Mesenchymal stem cell (in vitro differentiated cells and primary cell): ENCODE results near the gene ANKRD31.

Source experiments
- DNase-seq: peaks from one replicate; pipeline ENCODE4 v3.0.0-alpha.2; 2013
- H2AFZ ChIP-seq: one replicate; pipeline ENCODE4 v1.6.1; 2013; ENCODE audit warnings: low read depth, mild to moderate bottlenecking, control low read depth, inconsistent platforms, low read length, moderate library complexity
- H2AK5ac ChIP-seq: 2 replicates; pipeline ENCODE4 v1.6.1; 2013; ENCODE audit warnings: low read length, moderate library complexity, mild to moderate bottlenecking, inconsistent platforms; ENCODE audit not compliant: severe bottlenecking
- H2BK120ac ChIP-seq: one replicate; pipeline ENCODE4 v1.6.1; 2013; ENCODE audit warnings: low read depth, mild to moderate bottlenecking, inconsistent platforms, low read length, moderate library complexity
- H2BK12ac ChIP-seq, 2 experiments: one replicate each; pipeline ENCODE4 v1.6.1; 2013; ENCODE audit warnings: inconsistent platforms in 2 of 2, low read length in 2 of 2, mild to moderate bottlenecking in 2 of 2, moderate library complexity in 2 of 2, control low read depth in 1 of 2
- H2BK15ac ChIP-seq: one replicate; pipeline ENCODE4 v1.6.1; 2013; ENCODE audit warnings: mild to moderate bottlenecking, low read depth, inconsistent platforms; ENCODE audit not compliant: poor library complexity, severe bottlenecking
- H2BK5ac ChIP-seq: 2 replicates; pipeline ENCODE4 v1.6.1; 2013; ENCODE audit warnings: low read depth, mild to moderate bottlenecking, low read length, control low read depth, inconsistent platforms; ENCODE audit not compliant: poor library complexity, severe bottlenecking
- H3K14ac ChIP-seq, 2 experiments: one replicate each; pipeline ENCODE4 v1.6.1; 2013; ENCODE audit warnings: inconsistent platforms in 2 of 2, low read length in 2 of 2, control low read depth in 1 of 2, mild to moderate bottlenecking in 1 of 2, moderate library complexity in 1 of 2
- H3K18ac ChIP-seq, 2 experiments: one replicate each; pipeline ENCODE4 v1.6.1; 2013; ENCODE audit warnings: inconsistent platforms in 2 of 2, low read length in 2 of 2, control low read depth in 1 of 2, low read depth in 1 of 2, mild to moderate bottlenecking in 1 of 2
- H3K23ac ChIP-seq, 2 experiments: one replicate each; pipeline ENCODE4 v1.6.1; 2013; ENCODE audit warnings: inconsistent platforms in 2 of 2, low read length in 2 of 2, mild to moderate bottlenecking in 2 of 2, moderate library complexity in 2 of 2, control low read depth in 1 of 2
- H3K27ac ChIP-seq: 2 replicates; pipeline ENCODE4 v1.5.1; 2013; ENCODE audit warnings: mild to moderate bottlenecking, moderate library complexity, low read length, control low read depth, inconsistent platforms; ENCODE audit not compliant: poor library complexity, severe bottlenecking
- H3K27me3 ChIP-seq, 2 experiments: 2 replicates each; pipeline versions ENCODE4 v1.6.1 to v1.7.0; 2013; ENCODE audit warnings: low read length in 2 of 2, mild to moderate bottlenecking in 2 of 2, moderate library complexity in 2 of 2, control low read depth in 1 of 2, inconsistent platforms in 1 of 2; ENCODE audit not compliant: control insufficient read depth in 1 of 2, insufficient read depth in 1 of 2
- H3K36me3 ChIP-seq, 2 experiments: 2 replicates each; pipeline versions ENCODE4 v1.6.1 to v1.7.0; 2013; ENCODE audit warnings: low read length in 2 of 2, control low read depth in 1 of 2, inconsistent platforms in 1 of 2, low read depth in 1 of 2, mild to moderate bottlenecking in 1 of 2; ENCODE audit not compliant: insufficient read depth in 2 of 2, control insufficient read depth in 1 of 2
- H3K4ac ChIP-seq, 2 experiments: one replicate each; pipeline ENCODE4 v1.6.1; 2013; ENCODE audit warnings: inconsistent platforms in 2 of 2, low read length in 2 of 2, mild to moderate bottlenecking in 2 of 2, moderate library complexity in 2 of 2, control low read depth in 1 of 2, low read depth in 1 of 2
- H3K4me1 ChIP-seq: 2 replicates; pipeline ENCODE4 v1.6.1; 2013; ENCODE audit warnings: low read depth, low read length, control low read depth; ENCODE audit not compliant: control insufficient read depth, insufficient read depth
- H3K4me2 ChIP-seq: 2 replicates; pipeline ENCODE4 v1.6.1; 2013; ENCODE audit warnings: low read length, mild to moderate bottlenecking, inconsistent platforms; ENCODE audit not compliant: poor library complexity, severe bottlenecking
- H3K4me3 ChIP-seq, 2 experiments: 2 replicates each; pipeline versions ENCODE4 v1.5.1 to v1.7.0; 2013; ENCODE audit warnings: low read length in 2 of 2, mild to moderate bottlenecking in 2 of 2, control low read depth in 1 of 2, low read depth in 1 of 2; ENCODE audit not compliant: insufficient read depth in 1 of 2
- H3K79me1 ChIP-seq: replicated peaks from 2 replicates; pipeline ENCODE4 v1.6.1; 2013; ENCODE audit warnings: mild to moderate bottlenecking, control low read depth, low read length, inconsistent platforms; ENCODE audit not compliant: poor library complexity, severe bottlenecking
- H3K9ac ChIP-seq: 2 replicates; pipeline ENCODE4 v1.7.0; 2013; ENCODE audit warnings: mild to moderate bottlenecking, low read length, moderate library complexity
- H3K9me3 ChIP-seq: 2 replicates; pipeline ENCODE4 v1.7.0; 2013; ENCODE audit warnings: mild to moderate bottlenecking, low read length; ENCODE audit not compliant: control insufficient read depth
- H4K8ac ChIP-seq: one replicate; pipeline ENCODE4 v1.6.1; 2013; ENCODE audit warnings: inconsistent platforms, mild to moderate bottlenecking, low read length, moderate library complexity
- H4K91ac ChIP-seq: one replicate; pipeline ENCODE4 v1.6.1; 2013; ENCODE audit warnings: mild to moderate bottlenecking, low read length, inconsistent platforms
- WGBS: methylation state at CpG from one replicate; pipeline ENCODE4 v1.1.7; 2013; ENCODE audit warnings: mixed read lengths; 5-methylcytosine and 5-hydroxymethylcytosine counted together

ANKRD31 gene

GRCh38 chr5:75052192-75053053, 184.3 kb downstream of the ANKRD31 start, which contains the start of gene GCNT4:
Gene GCNT4, minus strand, starts transcription at chr5:75052558. Its CDS starts 22,521 bp downstream, at chr5:75030037.
- H3K4me2 ChIP-seq = peak within 1 kb of the TSS; percentile 78
- H2BK5ac ChIP-seq = peak within 1 kb of the TSS; percentile 89
- H2AK5ac ChIP-seq = no peak within 1 kb of the TSS
- H3K14ac ChIP-seq = peak within 1 kb of the TSS in 1 of 2 experiments; percentile 75
- WGBS = under 1% methylated on average over 61 of the region's 74 CpGs
- H4K8ac ChIP-seq = peak within 1 kb of the TSS; percentile 77
- H3K79me1 ChIP-seq = peaks cover 2% of the 10 kb centered on the region
- peak within 1 kb of the TSS; percentile 35 for H4K91ac ChIP-seq
- peak within 1 kb of the TSS; percentile 87 to 89 for H3K18ac ChIP-seq
- H3K36me3 ChIP-seq = no peaks in the 10 kb centered on the region
- peaks cover 0 to 3% of the 10 kb centered on the region in 2 experiments for H3K27me3 ChIP-seq
- H3K23ac ChIP-seq = peak within 1 kb of the TSS in 1 of 2 experiments; percentile 37
- peak within 1 kb of the TSS in 1 of 2 experiments; percentile 73 for H2BK12ac ChIP-seq
- peak within 1 kb of the TSS; percentile 58 for H3K27ac ChIP-seq
- H3K9me3 ChIP-seq = no peaks in the 10 kb centered on the region
- H2AFZ ChIP-seq = peak within 1 kb of the TSS; percentile 89
- peak within 1 kb of the TSS; percentile 86 for H3K9ac ChIP-seq
- peaks cover 27% of the 10 kb centered on the region for H3K4me1 ChIP-seq
- peak; percentile 68 for DNase-seq
- H3K4me3 ChIP-seq = peak within 1 kb of the TSS; percentile 77 to 82
- peak within 1 kb of the TSS; percentile 46 for H2BK120ac ChIP-seq
- peak within 1 kb of the TSS; percentile 60 for H2BK15ac ChIP-seq
- H3K4ac ChIP-seq = peak within 1 kb of the TSS; percentile 42 to 85

- Histone ChIP-seq H4K91ac (no peak overlapping the region), H2AFZ (no peak overlapping the region), H4K8ac (no peak overlapping the region), H3K9ac (no peak overlapping the region), H3K14ac (no peak overlapping the region), H3K79me1 (peaks cover 6% of the 10 kb centered on the region), H3K27ac (no peak overlapping the region), H2BK120ac (no peak overlapping the region), H3K23ac (no peak overlapping the region), H2BK5ac (no peak overlapping the region), H3K4me3 (peak overlapping the region in 1 of 2 experiments; percentile 16), H3K36me3 (peaks cover 0 to 1% of the 10 kb centered on the region in 2 experiments), H2BK12ac (peak overlapping the region in 1 of 2 experiments; percentile 16), H3K27me3 (peaks cover 0 to 2% of the 10 kb centered on the region in 2 experiments), H2BK15ac (no peak overlapping the region), H3K18ac (no peak overlapping the region), H3K4me2 (peak overlapping the region; percentile 30), H3K4ac (no peak overlapping the region), H2AK5ac (no peak overlapping the region), H3K4me1 (peaks cover 27% of the 10 kb centered on the region), H3K9me3 (no peaks in the 10 kb centered on the region)
- 82% methylated on average over 7 of the region's 7 CpGs for whole genome bisulfite sequencing
- no peak for DNase-seq
These were observed 185.4 kb downstream of the ANKRD31 start for GRCh38 chr5:75051217-75051751.

- peak; percentile 65 for DNase-seq
- Histone ChIP-seq H3K4ac (peak overlapping the region in 1 of 2 experiments; percentile 24), H3K4me1 (peaks cover 25% of the 10 kb centered on the region), H3K4me2 (peak overlapping the region; percentile 0), H3K9me3 (no peaks in the 10 kb centered on the region), H2BK5ac (no peak overlapping the region), H3K18ac (no peak overlapping the region), H2BK15ac (no peak overlapping the region), H2AK5ac (peak overlapping the region; percentile 12), H4K8ac (peak overlapping the region; percentile 70), H3K79me1 (peaks cover 9% of the 10 kb centered on the region), H2BK120ac (no peak overlapping the region), H3K27me3 (no peaks in the 10 kb centered on the region), H3K23ac (no peak overlapping the region), H2BK12ac (no peak overlapping the region), H3K36me3 (peaks cover 0 to 5% of the 10 kb centered on the region in 2 experiments), H2AFZ (no peak overlapping the region), H4K91ac (no peak overlapping the region), H3K4me3 (no peak overlapping the region), H3K27ac (no peak overlapping the region), H3K9ac (no peak overlapping the region), H3K14ac (no peak overlapping the region)
- WGBS = 94% methylated on average over 11 of the region's 11 CpGs
These were observed 186.3 kb downstream of the ANKRD31 start for GRCh38 chr5:75050415-75050814.
